GM23338 (cell line): ENCODE data around the gene TMEM207. TPM values are rescaled to one million over a fixed set of nuclear protein-coding genes. Genes with fewer than 3 reads are reported as not detected.

Experiments
- ATAC-seq: fragments of 200-7000 bp; cut with Tn5 transposase; 3 replicates; pipeline ENCODE4 v1.9.1; 2020
- DNase-seq: peaks from one replicate; pipeline ENCODE4 v3.0.0-alpha.2; 2015; ENCODE audit warnings: low spot score
- H2AFZ ChIP-seq: fragments of 200-600 bp; sonication (generic); 2 replicates; pipeline ENCODE4 v1.8.0; 2016; ENCODE audit warnings: antibody characterized with exemption, mild to moderate bottlenecking, moderate library complexity
- H3F3A ChIP-seq: fragments of 200-600 bp; sonication (generic); replicated peaks from 2 replicates; pipeline ENCODE4 v1.8.0; 2017; ENCODE audit warnings: antibody characterized with exemption, mixed run types, low read depth
- H3K27ac ChIP-seq: fragments of 200-600 bp; sonication (generic); 2 replicates; pipeline ENCODE4 v1.6.1; 2016; ENCODE audit warnings: low read depth
- H3K27me3 ChIP-seq: fragments of 200-600 bp; sonication (generic); 2 replicates; pipeline ENCODE4 v1.8.0; 2016; ENCODE audit warnings: mild to moderate bottlenecking, mixed run types, moderate library complexity; ENCODE audit not compliant: insufficient read depth
- H3K36me3 ChIP-seq: fragments of 200-600 bp; sonication (generic); 2 replicates; pipeline ENCODE4 v1.8.0; 2016; ENCODE audit warnings: mild to moderate bottlenecking; ENCODE audit not compliant: insufficient read depth
- H3K4me1 ChIP-seq: fragments of 200-600 bp; sonication (generic); 2 replicates; pipeline ENCODE4 v1.8.0; 2016; ENCODE audit warnings: mild to moderate bottlenecking, moderate library complexity; ENCODE audit not compliant: insufficient read depth
- H3K4me2 ChIP-seq: fragments of 200-600 bp; sonication (generic); 2 replicates; pipeline ENCODE4 v1.7.1; 2017; ENCODE audit warnings: mixed run types
- H3K4me3 ChIP-seq: fragments of 200-600 bp; sonication (generic); 2 replicates; pipeline ENCODE4 v1.6.1; 2016; ENCODE audit warnings: mixed run types
- H3K79me2 ChIP-seq: fragments of 200-600 bp; sonication (generic); replicated peaks from 2 replicates; pipeline ENCODE4 v1.8.0; 2017; ENCODE audit warnings: mild to moderate bottlenecking; ENCODE audit not compliant: insufficient read depth
- H3K9me2 ChIP-seq: fragments of 200-600 bp; sonication (generic); 2 replicates; pipeline ENCODE4 v1.8.0; 2017; ENCODE audit not compliant: insufficient read depth
- H4K20me1 ChIP-seq: fragments of 200-600 bp; sonication (generic); replicated peaks from 2 replicates; pipeline ENCODE4 v1.8.0; 2017; ENCODE audit warnings: mild to moderate bottlenecking; ENCODE audit not compliant: insufficient read depth
- H3K27ac Mint-ChIP-seq: 2 replicates; pipeline ENCODE4 v1.8.0; 2020; ENCODE audit warnings: inconsistent platforms, mild to moderate bottlenecking, moderate library complexity, mixed read lengths
- H3K27me3 Mint-ChIP-seq: 3 replicates; pipeline ENCODE4 v1.8.0; 2022; ENCODE audit warnings: low read depth, mild to moderate bottlenecking, moderate library complexity, mixed read lengths, inconsistent platforms; ENCODE audit not compliant: insufficient read depth, poor library complexity
- H3K36me3 Mint-ChIP-seq: 3 replicates; pipeline ENCODE4 v1.8.0; 2021; ENCODE audit warnings: low read depth, mild to moderate bottlenecking, inconsistent platforms, moderate library complexity, mixed read lengths
- H3K4me1 Mint-ChIP-seq: 3 replicates; pipeline ENCODE4 v1.8.0; 2020; ENCODE audit warnings: mild to moderate bottlenecking, inconsistent platforms, mixed read lengths
- H3K4me3 Mint-ChIP-seq: 3 replicates; pipeline ENCODE4 v1.8.0; 2021; ENCODE audit warnings: moderate library complexity, mild to moderate bottlenecking, inconsistent platforms, mixed read lengths
- H3K9me3 Mint-ChIP-seq: 3 replicates; pipeline ENCODE4 v1.8.0; 2020; ENCODE audit warnings: moderate library complexity, mild to moderate bottlenecking, inconsistent platforms, mixed read lengths
- CREB1 ChIP-seq: fragments of 250-450 bp; sonication (Bioruptor Pico); IDR thresholded peaks from 2 replicates; pipeline ENCODE4 v1.5.0; 2020; ENCODE audit warnings: low read depth, mild to moderate bottlenecking, moderate library complexity
- ETS1 ChIP-seq: IDR thresholded peaks from 2 replicates; pipeline ENCODE4 v1.6.1; 2016; ENCODE audit warnings: antibody characterized with exemption
- EZH2 ChIP-seq: fragments of 200-600 bp; sonication (generic); IDR thresholded peaks from one replicate; pipeline ENCODE4 v1.8.0; 2017; ENCODE audit warnings: antibody characterized with exemption, mild to moderate bottlenecking, low read depth; ENCODE audit not compliant: unreplicated experiment
- EZH2phosphoT487 ChIP-seq: fragments of 200-600 bp; sonication (generic); IDR thresholded peaks from one replicate; pipeline ENCODE4 v1.8.1; 2018; ENCODE audit warnings: antibody characterized with exemption; ENCODE audit not compliant: unreplicated experiment
- JUNB ChIP-seq: IDR thresholded peaks from one replicate; pipeline ENCODE4 v1.6.1; 2016; ENCODE audit warnings: antibody characterized with exemption; ENCODE audit not compliant: unreplicated experiment
- NANOG ChIP-seq: IDR thresholded peaks from 2 replicates; pipeline ENCODE4 v1.6.1; 2016; ENCODE audit warnings: antibody characterized with exemption, borderline replicate concordance
- POLR2AphosphoS5 ChIP-seq: IDR thresholded peaks from 2 replicates; pipeline ENCODE4 v1.6.1; 2016; ENCODE audit warnings: antibody characterized with exemption, low read depth
- STAT1 ChIP-seq: IDR thresholded peaks from one replicate; pipeline ENCODE4 v1.6.1; 2016; ENCODE audit warnings: antibody characterized with exemption; ENCODE audit not compliant: unreplicated experiment
- ZNF114 ChIP-seq: fragments of 250-450 bp; sonication (Bioruptor Pico); IDR thresholded peaks from 2 replicates; pipeline ENCODE4 v1.5.0; 2020; ENCODE audit warnings: mild to moderate bottlenecking, moderate library complexity
- ZNF331 ChIP-seq: fragments of 250-450 bp; sonication (Bioruptor Pico); IDR thresholded peaks from 2 replicates; pipeline ENCODE4 v1.5.0; 2020; ENCODE audit warnings: low read depth, mild to moderate bottlenecking, moderate library complexity
- polyA plus RNA-seq: library from polyadenylated mRNA; unstranded; fragments of >200 nt; fragmentation: Nextera tagmentation; extraction: Ambion mirVana; gene quantifications from 2 replicates; pipeline ENCODE4 v1.2.1, GENCODE V29; 2016
- total RNA-seq: library from RNA; depleted of rRNA; stranded (reverse); fragments of >200 nt; shearing (Covaris generic); gene quantifications from 2 replicates; pipeline ENCODE4 v1.2.3, GENCODE V29; 2014
- TF ChIP-seq, protein P1 (sequence below), 2 experiments: fragments of 200-600 bp in 1 of 2; sonication (generic) in 1 of 2; conservative IDR thresholded peaks; 2 replicates each; pipeline versions ENCODE4 v1.5.1 to v1.6.1; 2016 to 2017; ENCODE audit warnings: antibody characterized with exemption in 2 of 2, low read depth in 2 of 2, mild to moderate bottlenecking in 2 of 2, moderate library complexity in 1 of 2

TMEM207 gene
- total and polyA plus RNA-seq, 2 experiments from 2014 or later, result not detected

- H3K4me3 Mint-ChIP-seq, result no peak overlapping the region
- Histone ChIP-seq H3K27ac (no peak overlapping the region), H3K4me3 (no peak overlapping the region), H3K4me2 (no peak overlapping the region), H3K9me2 (no peaks in the 10 kb centered on the region), H4K20me1 (no peaks in the 10 kb centered on the region), H3F3A (no peaks in the 10 kb centered on the region), H3K4me1 (no peaks in the 10 kb centered on the region), H3K27me3 (no peaks in the 10 kb centered on the region), H2AFZ (no peak overlapping the region), H3K79me2 (no peaks in the 10 kb centered on the region), H3K36me3 (no peaks in the 10 kb centered on the region)
- no peak for TF ChIP-seq EZH2
- TF ChIP-seq, protein P1, sequence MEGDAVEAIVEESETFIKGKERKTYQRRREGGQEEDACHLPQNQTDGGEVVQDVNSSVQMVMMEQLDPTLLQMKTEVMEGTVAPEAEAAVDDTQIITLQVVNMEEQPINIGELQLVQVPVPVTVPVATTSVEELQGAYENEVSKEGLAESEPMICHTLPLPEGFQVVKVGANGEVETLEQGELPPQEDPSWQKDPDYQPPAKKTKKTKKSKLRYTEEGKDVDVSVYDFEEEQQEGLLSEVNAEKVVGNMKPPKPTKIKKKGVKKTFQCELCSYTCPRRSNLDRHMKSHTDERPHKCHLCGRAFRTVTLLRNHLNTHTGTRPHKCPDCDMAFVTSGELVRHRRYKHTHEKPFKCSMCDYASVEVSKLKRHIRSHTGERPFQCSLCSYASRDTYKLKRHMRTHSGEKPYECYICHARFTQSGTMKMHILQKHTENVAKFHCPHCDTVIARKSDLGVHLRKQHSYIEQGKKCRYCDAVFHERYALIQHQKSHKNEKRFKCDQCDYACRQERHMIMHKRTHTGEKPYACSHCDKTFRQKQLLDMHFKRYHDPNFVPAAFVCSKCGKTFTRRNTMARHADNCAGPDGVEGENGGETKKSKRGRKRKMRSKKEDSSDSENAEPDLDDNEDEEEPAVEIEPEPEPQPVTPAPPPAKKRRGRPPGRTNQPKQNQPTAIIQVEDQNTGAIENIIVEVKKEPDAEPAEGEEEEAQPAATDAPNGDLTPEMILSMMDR (conservative IDR thresholded peaks at IDR 0.05; ENCODE audit: low read depth in 2 of 2), result peak; percentile 56 to 61
- DNase-seq (peak; percentile 47), ATAC-seq (peak; percentile 79)
- no peak overlapping the region for H3K27ac Mint-ChIP-seq
- no peaks in the 10 kb centered on the region for H3K36me3 Mint-ChIP-seq
- H3K4me1 Mint-ChIP-seq, result peaks cover 3% of the 10 kb centered on the region; the same call in 2 of the 3 replicates
- H3K9me3 Mint-ChIP-seq, result no peaks in the 10 kb centered on the region
- H3K27me3 Mint-ChIP-seq, result no peaks in the 10 kb centered on the region
Observed at GRCh38 chr3:190384309-190384756, 65.4 kb downstream of the TMEM207 start.

GRCh38 chr3:190382082-190382481 is 67.6 kb downstream of the TMEM207 start:
- Mint-ChIP-seq H3K36me3 (no peaks in the 10 kb centered on the region), H3K27ac (no peak overlapping the region), H3K27me3 (no peaks in the 10 kb centered on the region), H3K4me1 (peaks cover 3% of the 10 kb centered on the region; the same call in 2 of the 3 replicates), H3K9me3 (no peaks in the 10 kb centered on the region), H3K4me3 (no peak overlapping the region)
- no peak for DNase-seq
- Histone ChIP-seq H3F3A (no peaks in the 10 kb centered on the region), H3K79me2 (no peaks in the 10 kb centered on the region), H4K20me1 (no peaks in the 10 kb centered on the region), H3K4me1 (peaks cover 1% of the 10 kb centered on the region; the same call in 1 of the 2 replicates), H3K9me2 (no peaks in the 10 kb centered on the region), H3K27me3 (no peaks in the 10 kb centered on the region), H3K36me3 (no peaks in the 10 kb centered on the region), H3K27ac (no peak overlapping the region), H3K4me2 (no peak overlapping the region), H2AFZ (no peak overlapping the region), H3K4me3 (no peak overlapping the region)
- ATAC-seq, result no peak
- TF ChIP-seq EZH2phosphoT487, result no peak

GRCh38 chr3:190381441-190381840 is 68.3 kb downstream of the TMEM207 start:
- Mint-ChIP-seq H3K27ac (no peak overlapping the region), H3K4me3 (no peak overlapping the region), H3K27me3 (no peaks in the 10 kb centered on the region), H3K4me1 (peaks cover 9% of the 10 kb centered on the region), H3K36me3 (no peaks in the 10 kb centered on the region), H3K9me3 (no peaks in the 10 kb centered on the region)
- H3K36me3 ChIP-seq, result no peaks in the 10 kb centered on the region
- H3K27ac ChIP-seq, result no peak overlapping the region
- no peaks in the 10 kb centered on the region for H3K79me2 ChIP-seq
- no peak overlapping the region for H3K4me2 ChIP-seq
- no peaks in the 10 kb centered on the region for H4K20me1 ChIP-seq
- H3F3A ChIP-seq, result no peaks in the 10 kb centered on the region
- ATAC-seq (no peak), DNase-seq (no peak)
- no peaks in the 10 kb centered on the region for H3K9me2 ChIP-seq
- peaks cover 6% of the 10 kb centered on the region; the same call in 1 of the 2 replicates for H3K4me1 ChIP-seq
- H3K27me3 ChIP-seq, result no peaks in the 10 kb centered on the region
- H3K4me3 ChIP-seq, result no peak overlapping the region
- H2AFZ ChIP-seq, result no peak overlapping the region
- TF ChIP-seq POLR2AphosphoS5 (no peak), ZNF331 (CRISPR knock-in tag) (no peak), ZNF114 (CRISPR knock-in tag) (no peak), JUNB (no peak), CREB1 (CRISPR knock-in tag) (no peak), EZH2 (no peak), ETS1 (no peak), STAT1 (no peak), NANOG (no peak)
- TF ChIP-seq, protein P1 (conservative IDR thresholded peaks at IDR 0.05; ENCODE audit: low read depth in 2 of 2), result no peak
